HCT116 (cell line): ENCODE measurements around the gene CDKAL1. TPM values are rescaled to one million over a fixed set of nuclear protein-coding genes. Genes with fewer than 3 reads are reported as not detected.
"Not testable (repeated sequence)": the region's sequence is repeated elsewhere in the genome, so short reads cannot be mapped to it uniquely, and the experiment has no call there.

Experiments used
- ATAC-seq: fragments of 200-7000 bp; cut with Tn5 transposase; 2 replicates; pipeline ENCODE4 v1.9.1; 2020; ENCODE audit warnings: mild to moderate bottlenecking, moderate library complexity
- BruUV-seq: library from RNA; stranded (reverse); fragments of 400-500 nt; replicated peaks from 2 replicates; lab custom pipeline; 2021; lab: Mats Ljungman, UMichigan
- CTCF ChIA-PET: fragments of 300-600 bp; sonication (Branson Sonifier 250); formaldehyde crosslinking; loops from one replicate; lab custom pipeline; 2021; ENCODE audit warnings: antibody characterized with exemption; lab: Charles Lee
- POLR2A ChIA-PET: fragments of 300-600, 350-600 bp; sonication (Branson Sonifier 250); formaldehyde crosslinking; loops from one replicate; lab custom pipeline; 2021; ENCODE audit warnings: antibody characterized with exemption; lab: Charles Lee
- RAD21 ChIA-PET, 2 experiments: fragments of 300-600 bp; sonication (Branson Sonifier 250); formaldehyde crosslinking; loops; one replicate each; lab custom pipeline; 2023; ENCODE audit warnings: low total read pairs in 2 of 2; ENCODE audit not compliant: uncharacterized antibody in 2 of 2, unreplicated experiment in 2 of 2, low non-redundant PET in 1 of 2; lab: Charles Lee
- DNase-seq: peaks from one replicate; pipeline ENCODE4 v3.0.0-alpha.2; 2010; ENCODE audit warnings: low read depth, low spot score
- H2AFZ ChIP-seq: fragments of 200-600 bp; shearing (Covaris generic), sonication (generic); 2 replicates; pipeline ENCODE4 v1.6.1; 2017; ENCODE audit warnings: low read depth, mixed run types, mixed read lengths, antibody characterized with exemption, low read length; ENCODE audit not compliant: poor library complexity, severe bottlenecking
- H3K27ac ChIP-seq: 2 replicates; pipeline ENCODE4 v1.5.1; 2012; ENCODE audit warnings: low read depth, low read length
- H3K27me3 ChIP-seq: fragments of 200-600 bp; sonication (generic); 2 replicates; pipeline ENCODE4 v1.6.1; 2016; ENCODE audit warnings: mixed run types, low read length, mixed read lengths; ENCODE audit not compliant: insufficient read depth
- H3K36me3 ChIP-seq, 2 experiments: fragments of 200-500 bp in 1 of 2; fragments of 200-600 bp in 1 of 2; sonication (Bioruptor generic) in 1 of 2; sonication (generic) in 1 of 2; 2 replicates each; pipeline versions ENCODE4 v1.5.1 to v1.6.1; 2014 to 2016; ENCODE audit warnings: low read length in 2 of 2, inconsistent platforms in 1 of 2, mixed read lengths in 1 of 2, mixed run types in 1 of 2; ENCODE audit not compliant: insufficient read depth in 2 of 2, control insufficient read depth in 1 of 2
- H3K4me1 ChIP-seq, 2 experiments: fragments of 200-600 bp in 1 of 2; sonication (generic) in 1 of 2; 2 replicates each; pipeline versions ENCODE4 v1.5.1 to v1.6.1; 2012 to 2017; ENCODE audit warnings: low read length in 2 of 2, inconsistent platforms in 1 of 2, mild to moderate bottlenecking in 1 of 2, mixed read lengths in 1 of 2, mixed run types in 1 of 2, moderate library complexity in 1 of 2; ENCODE audit not compliant: insufficient read depth in 2 of 2, control insufficient read depth in 1 of 2
- H3K4me2 ChIP-seq: fragments of 200-600 bp; sonication (generic); 2 replicates; pipeline ENCODE4 v1.6.1; 2017; ENCODE audit warnings: mixed run types, low read length, mixed read lengths
- H3K4me3 ChIP-seq, 2 experiments: fragments of 200-600 bp in 1 of 2; sonication (generic) in 1 of 2; replicated peaks in 1 of 2; 2 replicates each; pipeline ENCODE4 v1.5.1; 2011 to 2016; ENCODE audit warnings: low read length in 2 of 2, control low read depth in 1 of 2, low read depth in 1 of 2, mild to moderate bottlenecking in 1 of 2, mixed read lengths in 1 of 2, mixed run types in 1 of 2
- H3K79me2 ChIP-seq: fragments of 200-600 bp; sonication (generic); 2 replicates; pipeline ENCODE4 v1.6.1; 2017; ENCODE audit warnings: mild to moderate bottlenecking, mixed run types, low read length, moderate library complexity, mixed read lengths; ENCODE audit not compliant: insufficient read depth
- H3K9ac ChIP-seq: fragments of 200-600 bp; sonication (generic); 2 replicates; pipeline ENCODE4 v1.6.1; 2016; ENCODE audit warnings: low read length, mixed read lengths
- H3K9me2 ChIP-seq: fragments of 200-600 bp; sonication (generic), shearing (Covaris generic); 2 replicates; pipeline ENCODE4 v1.6.1; 2017; ENCODE audit warnings: mixed run types, mild to moderate bottlenecking, moderate library complexity; ENCODE audit not compliant: insufficient read depth
- H3K9me3 ChIP-seq, 2 experiments: fragments of 200-500 bp in 1 of 2; fragments of 200-600 bp in 1 of 2; sonication (Bioruptor generic) in 1 of 2; sonication (generic) in 1 of 2; 2 replicates each; pipeline ENCODE4 v1.6.1; 2014 to 2017; ENCODE audit warnings: low read length in 2 of 2, mixed read lengths in 2 of 2, inconsistent platforms in 1 of 2, low read depth in 1 of 2, mild to moderate bottlenecking in 1 of 2, mixed run types in 1 of 2, moderate library complexity in 1 of 2; ENCODE audit not compliant: control insufficient read depth in 1 of 2, insufficient read depth in 1 of 2
- H4K20me1 ChIP-seq: fragments of 200-600 bp; sonication (generic), shearing (Covaris generic); 2 replicates; pipeline ENCODE4 v1.6.1; 2017; ENCODE audit warnings: mixed run types, mild to moderate bottlenecking, moderate library complexity; ENCODE audit not compliant: insufficient read depth
- CEBPB ChIP-seq: IDR thresholded peaks from 2 replicates; pipeline ENCODE4 v1.6.1; 2012; ENCODE audit warnings: low read depth
- EGR1 ChIP-seq: IDR thresholded peaks from 2 replicates; pipeline ENCODE4 v1.6.1; 2012; ENCODE audit warnings: low read depth
- FOSL1 ChIP-seq: IDR thresholded peaks from 2 replicates; pipeline ENCODE4 v1.6.1; 2012; ENCODE audit warnings: low read depth
- JUND ChIP-seq: IDR thresholded peaks from 2 replicates; pipeline ENCODE4 v1.6.1; 2012
- intact Hi-C: fragments of 100-400 bp; cut with micrococcal nuclease; formaldehyde crosslinking; loops from 2 replicates; pipeline ENCODE4 v1.10.0; 2022
- total RNA-seq: library from RNA; stranded (reverse); gene quantifications from one replicate; pipeline ENCODE4 v1.2.1, GENCODE V29; 2021; ENCODE audit not compliant: unreplicated experiment
- TF ChIP-seq, protein P1 (sequence below): IDR thresholded peaks from 2 replicates; pipeline ENCODE4 v1.6.1; 2012

CDKAL1 gene
- total RNA-seq, 1 experiment from 2014 or later = 14.9 TPM

GRCh38 chr6:21053612-21054011 lies 519.4 kb downstream of the CDKAL1 start:
- DNase-seq (no peak), ATAC-seq (no peak)
- H3K79me2 ChIP-seq = no peaks in the 10 kb centered on the region
- ChIA-PET POLR2A (interaction anchor here (0.5 kb wide), 1 partner anchor 535 kb away, joined by 3 read pairs; no protein-coding TSS in a partner anchor), RAD21 (no interaction called here), CTCF (no interaction called here)
- H2AFZ ChIP-seq = no peak overlapping the region
- no TSS peak for BruUV-seq
- H4K20me1 ChIP-seq = no peaks in the 10 kb centered on the region
- H3K9me3 ChIP-seq = no peaks in the 10 kb centered on the region
- H3K9ac ChIP-seq = no peak overlapping the region
- intact Hi-C loops = no loop called here
- H3K4me1 ChIP-seq = peaks cover 7 to 9% of the 10 kb centered on the region in 2 experiments; a peak in 2 of 4 replicates
- TF ChIP-seq, protein P1, sequence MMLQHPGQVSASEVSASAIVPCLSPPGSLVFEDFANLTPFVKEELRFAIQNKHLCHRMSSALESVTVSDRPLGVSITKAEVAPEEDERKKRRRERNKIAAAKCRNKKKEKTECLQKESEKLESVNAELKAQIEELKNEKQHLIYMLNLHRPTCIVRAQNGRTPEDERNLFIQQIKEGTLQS = peak; percentile 31; the same call in 1 of the 2 replicates
- TF ChIP-seq FOSL1 (peak; percentile 36; the same call in 1 of the 2 replicates), CEBPB (peak; percentile 76), JUND (0 out of 2 replicates have a peak, but pooled peaks have one; percentile 22), EGR1 (no peak)
- no peaks in the 10 kb centered on the region for H3K36me3 ChIP-seq
- no peak overlapping the region; the same call in 1 of the 2 replicates for H3K4me2 ChIP-seq
- H3K9me2 ChIP-seq = no peaks in the 10 kb centered on the region
- H3K4me3 ChIP-seq = no peak overlapping the region
- no peak overlapping the region for H3K27ac ChIP-seq
- H3K27me3 ChIP-seq = no peaks in the 10 kb centered on the region

- CTCF ChIA-PET, H3K9ac ChIP-seq, H3K4me1 ChIP-seq, RAD21 ChIA-PET, intact Hi-C loops, H3K9me3 ChIP-seq, H3K27me3 ChIP-seq, H3K4me3 ChIP-seq, POLR2A ChIA-PET, H3K36me3 ChIP-seq, H4K20me1 ChIP-seq, H3K4me2 ChIP-seq, H3K79me2 ChIP-seq, DNase-seq, H2AFZ ChIP-seq, BruUV-seq, H3K9me2 ChIP-seq, ATAC-seq: not testable (repeated sequence)
- H3K27ac ChIP-seq = peak overlapping the region; percentile 48; the same call in 1 of the 2 replicates
These were observed 521.2 kb downstream of the CDKAL1 start for GRCh38 chr6:21055480-21055879.
